ENCODE measurements around the gene PPP1R26. TPM values are rescaled to one million over a fixed set of nuclear protein-coding genes. Genes with fewer than 3 reads are reported as not detected.

The PPP1R26 gene
- total RNA-seq, 1 experiment from 2014 or later, result 32.0 TPM

DNA sequence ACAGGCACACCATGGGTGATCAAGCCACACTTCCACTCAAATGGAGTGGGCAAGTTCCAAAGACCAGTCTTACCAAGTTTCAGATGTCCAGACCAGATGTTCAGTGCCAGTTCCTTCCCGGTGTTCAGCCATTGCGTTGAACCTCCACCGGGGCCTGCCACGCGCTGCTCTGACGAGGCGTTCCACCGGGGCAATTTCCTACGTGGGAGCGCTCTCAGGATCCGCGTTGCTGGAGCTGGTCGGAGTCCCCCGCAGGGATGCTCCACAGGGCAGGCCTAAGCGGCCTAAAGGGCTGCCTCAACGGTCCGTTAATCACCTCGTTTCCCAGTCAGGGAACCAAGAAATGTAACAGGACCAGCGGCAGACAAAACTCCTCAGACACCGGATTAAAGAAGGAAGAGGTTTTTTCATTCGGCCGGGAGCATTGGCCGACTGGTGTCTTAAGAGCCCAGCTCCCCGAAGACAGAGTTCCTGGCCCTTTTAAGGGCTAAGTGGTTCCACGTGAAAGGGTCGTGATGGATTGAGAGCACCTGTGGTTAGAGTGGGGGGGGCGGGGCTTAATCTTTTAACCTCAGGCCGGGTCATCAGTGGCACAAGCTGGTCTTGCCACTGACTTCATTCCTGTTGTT, 35.7 kb upstream of the PPP1R26 start:
- TF ChIP-seq POLR2AphosphoS5 (IDR thresholded peaks at IDR 0.05; ENCODE audit: low read depth, low read length), result no peak
- no peak for TF ChIP-seq EGR1 (IDR thresholded peaks at IDR 0.05; ENCODE audit: low read depth)
- no peak for TF ChIP-seq RAD21 (IDR thresholded peaks at IDR 0.05; ENCODE audit: low read depth)
- no peak for TF ChIP-seq ZNF274 (IDR thresholded peaks at IDR 0.05; ENCODE audit: low read depth, low read length)
- Histone ChIP-seq H4K20me1 (ENCODE audit: insufficient read depth) (no peaks in the 10 kb centered on the region), H3K4me3 (replicated peaks in 1 of 2; ENCODE audit: low read depth in 1 of 2, low read length in 2 of 2) (no peak overlapping the region), H3K4me1 (ENCODE audit: control insufficient read depth in 1 of 2, insufficient read depth in 2 of 2, low read length in 2 of 2) (peaks cover 0 to 5% of the 10 kb centered on the region in 2 experiments), H3K9ac (ENCODE audit: low read length) (no peak overlapping the region), H3K27ac (ENCODE audit: low read depth, low read length) (no peak overlapping the region), H2AFZ (ENCODE audit: low read depth, low read length, poor library complexity, severe bottlenecking) (no peak overlapping the region), H3K27me3 (ENCODE audit: insufficient read depth, low read length) (no peaks in the 10 kb centered on the region), H3K9me3 (ENCODE audit: control insufficient read depth in 1 of 2, insufficient read depth in 1 of 2, low read depth in 1 of 2, low read length in 2 of 2) (no peaks in the 10 kb centered on the region), H3K9me2 (ENCODE audit: insufficient read depth) (no peaks in the 10 kb centered on the region), H3K36me3 (ENCODE audit: control insufficient read depth in 1 of 2, insufficient read depth in 2 of 2, low read length in 2 of 2) (no peaks in the 10 kb centered on the region), H3K4me2 (ENCODE audit: low read length) (no peak overlapping the region), H3K79me2 (ENCODE audit: insufficient read depth, low read length) (no peaks in the 10 kb centered on the region)
- BruUV-seq (replicated peaks), result no TSS peak
- DNase-seq (ENCODE audit: low read depth, low spot score) (no peak), ATAC-seq (no peak)
- POLR2A ChIA-PET, result no interaction called here
- intact Hi-C loops (cut with micrococcal nuclease), result no loop called here
- RAD21 ChIA-PET (ENCODE audit: low non-redundant PET in 1 of 2, low total read pairs in 2 of 2, uncharacterized antibody in 2 of 2, unreplicated experiment in 2 of 2), result no interaction called here
- CTCF ChIA-PET, result no interaction called here

DNA sequence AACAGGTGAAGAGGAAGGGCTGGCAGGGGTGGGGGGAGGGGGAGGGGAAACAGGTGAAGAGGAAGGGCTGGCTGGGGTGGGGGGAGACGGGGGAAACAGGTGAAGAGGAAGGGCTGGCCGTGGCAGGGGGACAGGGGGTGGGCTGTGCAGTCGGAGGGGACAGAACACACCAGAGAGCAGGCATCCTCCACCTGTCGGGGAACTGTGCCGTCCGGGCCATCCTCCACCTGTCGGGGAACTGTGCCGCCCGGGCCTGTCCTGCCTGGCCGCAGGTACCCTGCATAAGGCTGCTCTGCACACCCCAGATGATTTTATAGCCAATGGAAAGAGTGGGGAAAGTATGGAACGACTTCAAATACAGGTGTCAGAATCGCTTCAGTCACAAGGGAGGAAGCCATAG, 32.5 kb upstream of the PPP1R26 start:
- H2AFZ ChIP-seq (ENCODE audit: low read depth, low read length, poor library complexity, severe bottlenecking), result no peak overlapping the region
- intact Hi-C loops (cut with micrococcal nuclease), result no loop called here
- H3K79me2 ChIP-seq (ENCODE audit: insufficient read depth, low read length), result no peaks in the 10 kb centered on the region
- H3K4me1 ChIP-seq (ENCODE audit: control insufficient read depth in 1 of 2, insufficient read depth in 2 of 2, low read length in 2 of 2), result no peaks in the 10 kb centered on the region
- TF ChIP-seq, protein P1, sequence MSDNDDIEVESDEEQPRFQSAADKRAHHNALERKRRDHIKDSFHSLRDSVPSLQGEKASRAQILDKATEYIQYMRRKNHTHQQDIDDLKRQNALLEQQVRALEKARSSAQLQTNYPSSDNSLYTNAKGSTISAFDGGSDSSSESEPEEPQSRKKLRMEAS (IDR thresholded peaks at IDR 0.05), result no peak
- TF ChIP-seq EGR1 (IDR thresholded peaks at IDR 0.05; ENCODE audit: low read depth) (no peak), POLR2AphosphoS5 (IDR thresholded peaks at IDR 0.05; ENCODE audit: low read depth, low read length) (no peak), CBX3 (IDR thresholded peaks at IDR 0.05; ENCODE audit: low read depth) (no peak), FOSL1 (IDR thresholded peaks at IDR 0.05; ENCODE audit: low read depth) (no peak), YY1 (IDR thresholded peaks at IDR 0.05; ENCODE audit: extremely low read depth, insufficient replicate concordance, low read depth, low read length) (no peak), CEBPB (IDR thresholded peaks at IDR 0.05; ENCODE audit: low read depth) (no peak), EZH2phosphoT487 (IDR thresholded peaks at IDR 0.05; ENCODE audit: borderline replicate concordance) (no peak)
- TF ChIP-seq, protein P2, sequence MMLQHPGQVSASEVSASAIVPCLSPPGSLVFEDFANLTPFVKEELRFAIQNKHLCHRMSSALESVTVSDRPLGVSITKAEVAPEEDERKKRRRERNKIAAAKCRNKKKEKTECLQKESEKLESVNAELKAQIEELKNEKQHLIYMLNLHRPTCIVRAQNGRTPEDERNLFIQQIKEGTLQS (IDR thresholded peaks at IDR 0.05), result no peak
- ChIA-PET RAD21 (ENCODE audit: low non-redundant PET in 1 of 2, low total read pairs in 2 of 2, uncharacterized antibody in 2 of 2, unreplicated experiment in 2 of 2) (no interaction called here), CTCF (no interaction called here), POLR2A (no interaction called here)
- no peaks in the 10 kb centered on the region for H3K36me3 ChIP-seq (ENCODE audit: control insufficient read depth in 1 of 2, insufficient read depth in 2 of 2, low read length in 2 of 2)
- ATAC-seq (no peak), DNase-seq (ENCODE audit: low read depth, low spot score) (no peak)
- no peaks in the 10 kb centered on the region for H3K27me3 ChIP-seq (ENCODE audit: insufficient read depth, low read length)
- no peaks in the 10 kb centered on the region for H3K9me3 ChIP-seq (ENCODE audit: control insufficient read depth in 1 of 2, insufficient read depth in 1 of 2, low read depth in 1 of 2, low read length in 2 of 2)
- H4K20me1 ChIP-seq (ENCODE audit: insufficient read depth), result no peaks in the 10 kb centered on the region
- H3K4me2 ChIP-seq (ENCODE audit: low read length), result no peak overlapping the region
- no peak overlapping the region for H3K27ac ChIP-seq (ENCODE audit: low read depth, low read length)
- BruUV-seq (replicated peaks), result no TSS peak
- no peak overlapping the region for H3K9ac ChIP-seq (ENCODE audit: low read length)
- H3K4me3 ChIP-seq (replicated peaks in 1 of 2; ENCODE audit: low read depth in 1 of 2, low read length in 2 of 2), result no peak overlapping the region
- no peaks in the 10 kb centered on the region for H3K9me2 ChIP-seq (ENCODE audit: insufficient read depth)

Data from HCT116 (cell line).